C4-2B (cell line): ENCODE results near the gene ATP5F1C.

Experiments
- CTCF ChIP-seq: fragments of 450-650 bp; conservative IDR thresholded peaks from 2 replicates; pipeline ENCODE4 v1.5.1; 2017; ENCODE audit warnings: mild to moderate bottlenecking
- ZFX ChIP-seq: fragments of 450-650 bp; IDR thresholded peaks from 2 replicates; pipeline ENCODE4 v1.6.1; 2017

GRCh38 chr10:7836571-7836970 lies 48.6 kb downstream of the ATP5F1C start:
- TF ChIP-seq CTCF, result no peak
- TF ChIP-seq ZFX, result no peak
